GM18499 (cell line): Measurements from ENCODE around the gene IFITM2.
"Not testable (repeated sequence)": the region's sequence is repeated elsewhere in the genome, so short reads cannot be mapped to it uniquely, and the experiment has no call there.

Experiments used
- ATAC-seq: cut with Tn5 transposase; IDR thresholded peaks from one replicate; pipeline ENCODE4 v1.9.1; 2021; ENCODE audit warnings: moderate number of reproducible peaks; ENCODE audit not compliant: insufficient read depth, unreplicated experiment

IFITM2 gene

DNA sequence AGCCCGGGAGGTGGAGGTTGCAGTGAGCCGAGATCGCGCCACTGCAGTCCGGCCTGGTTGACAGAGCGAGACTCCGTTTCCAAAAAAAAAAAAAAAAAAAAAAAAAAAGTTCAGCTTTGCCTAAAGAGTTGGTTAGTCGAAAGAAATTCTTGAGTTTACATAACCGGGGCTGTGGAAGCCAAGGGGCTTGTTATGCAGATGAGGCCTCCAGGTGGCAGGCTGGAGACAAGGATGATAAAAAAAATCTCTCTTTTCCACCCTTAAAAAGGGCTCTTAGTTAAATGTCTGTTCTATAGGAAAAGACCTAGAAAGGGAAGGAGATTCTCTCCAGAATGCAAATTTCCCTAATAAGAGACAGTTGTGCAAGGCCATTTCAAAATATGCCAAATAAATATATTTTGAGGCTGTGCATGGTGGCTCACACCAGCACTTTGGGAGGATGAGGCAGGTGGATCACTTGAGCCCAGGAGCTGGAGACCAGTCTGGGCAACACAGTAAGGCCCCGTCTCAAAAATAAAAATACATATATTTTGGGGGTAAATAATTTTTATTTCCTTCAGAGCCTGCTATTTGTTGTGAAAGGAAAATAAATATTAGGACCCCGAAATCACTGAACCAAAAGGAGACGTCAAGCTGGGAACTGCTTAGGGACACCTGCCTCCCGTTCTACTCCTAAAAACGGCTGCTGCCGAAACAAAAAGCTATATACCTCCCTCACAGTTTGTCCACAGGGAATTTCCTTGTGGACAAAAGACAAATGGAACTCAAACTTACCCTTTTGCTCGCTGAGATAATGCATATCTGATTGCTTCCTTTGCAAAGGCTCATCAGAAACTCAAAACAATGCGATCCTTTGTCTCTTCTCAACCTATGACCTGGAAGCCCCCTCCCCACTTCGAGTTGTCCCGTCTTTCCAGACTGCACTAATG lies 2.4 kb upstream of the IFITM2 start:
- ATAC-seq = no peak

- ATAC-seq = no peak
Observed at GRCh38 chr11:305844-306211, 1.8 kb upstream of the IFITM2 start.

DNA sequence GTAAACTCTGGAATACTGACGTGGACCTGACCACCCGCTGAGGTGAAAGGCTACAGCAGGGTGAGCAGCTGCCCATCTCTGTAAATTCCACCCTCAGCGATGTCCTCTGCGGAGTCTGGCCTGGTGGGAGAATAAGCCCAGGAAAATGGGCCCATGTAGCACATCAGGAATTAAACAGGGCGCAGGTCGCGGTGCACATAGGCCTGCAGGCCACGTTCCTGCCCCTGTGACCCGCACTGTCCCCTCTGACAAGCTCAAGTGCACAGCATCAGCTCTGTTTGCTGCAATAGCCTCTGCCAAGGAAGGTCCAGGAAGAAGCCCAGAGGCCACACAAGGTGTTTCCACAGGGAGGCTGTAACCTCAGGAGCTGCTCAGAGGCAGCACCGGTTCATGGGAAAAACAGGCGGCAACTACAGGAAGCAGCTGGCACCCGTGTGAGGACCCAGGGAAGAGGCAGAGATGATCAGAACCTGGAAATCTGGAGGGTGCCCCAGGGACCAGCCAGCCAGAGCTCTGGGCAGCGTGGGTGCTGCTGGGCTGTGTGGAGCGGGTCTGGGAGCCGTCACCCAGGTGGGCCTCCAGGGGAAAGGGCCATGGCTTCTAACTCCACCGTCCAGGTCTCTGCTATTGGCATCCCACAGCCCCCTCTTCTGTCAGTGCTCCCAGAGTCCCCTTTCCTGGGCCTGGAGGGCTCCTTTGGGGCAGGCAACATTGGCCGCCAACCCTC lies 808 bp upstream of the IFITM2 start:
- ATAC-seq = no peak

DNA sequence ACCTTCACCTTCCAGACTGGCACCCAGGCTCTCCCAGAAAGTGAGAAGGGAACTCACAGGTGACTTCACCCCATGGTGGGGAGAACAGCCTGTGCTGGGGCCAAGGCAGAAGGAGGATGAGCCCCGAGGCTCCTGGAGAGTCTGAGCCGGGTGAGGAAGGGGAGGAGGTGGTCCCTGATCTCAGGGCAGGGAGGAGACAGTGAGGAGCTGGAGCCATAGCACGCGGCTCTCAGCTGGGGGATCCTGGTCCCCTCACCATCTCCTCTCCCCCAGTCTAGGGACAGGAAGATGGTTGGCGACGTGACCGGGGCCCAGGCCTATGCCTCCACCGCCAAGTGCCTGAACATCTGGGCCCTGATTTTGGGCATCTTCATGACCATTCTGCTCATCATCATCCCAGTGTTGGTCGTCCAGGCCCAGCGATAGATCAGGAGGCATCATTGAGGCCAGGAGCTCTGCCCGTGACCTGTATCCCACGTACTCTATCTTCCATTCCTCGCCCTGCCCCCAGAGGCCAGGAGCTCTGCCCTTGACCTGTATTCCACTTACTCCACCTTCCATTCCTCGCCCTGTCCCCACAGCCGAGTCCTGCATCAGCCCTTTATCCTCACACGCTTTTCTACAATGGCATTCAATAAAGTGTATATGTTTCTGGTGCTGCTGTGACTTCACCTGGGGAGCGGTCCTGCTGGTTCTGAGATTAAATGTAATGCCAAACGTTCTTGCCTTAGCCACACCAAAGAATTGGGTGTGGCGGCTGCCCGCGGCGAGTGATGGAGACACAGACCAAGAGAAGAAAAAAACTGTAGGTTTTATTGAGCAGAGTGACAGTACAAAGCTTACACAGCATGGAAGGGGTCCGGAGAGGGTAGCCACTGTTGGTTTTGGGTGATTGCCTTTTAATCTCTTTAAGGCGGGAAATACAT lies 1.4 kb downstream of the IFITM2 start:
- not testable (repeated sequence) for ATAC-seq

- ATAC-seq = not testable (repeated sequence)
Observed at GRCh38 chr11:309979-310572, 2.5 kb downstream of the IFITM2 start.

GRCh38 chr11:311013-311748 lies 3.6 kb downstream of the IFITM2 start:
- ATAC-seq = not testable (repeated sequence)

DNA sequence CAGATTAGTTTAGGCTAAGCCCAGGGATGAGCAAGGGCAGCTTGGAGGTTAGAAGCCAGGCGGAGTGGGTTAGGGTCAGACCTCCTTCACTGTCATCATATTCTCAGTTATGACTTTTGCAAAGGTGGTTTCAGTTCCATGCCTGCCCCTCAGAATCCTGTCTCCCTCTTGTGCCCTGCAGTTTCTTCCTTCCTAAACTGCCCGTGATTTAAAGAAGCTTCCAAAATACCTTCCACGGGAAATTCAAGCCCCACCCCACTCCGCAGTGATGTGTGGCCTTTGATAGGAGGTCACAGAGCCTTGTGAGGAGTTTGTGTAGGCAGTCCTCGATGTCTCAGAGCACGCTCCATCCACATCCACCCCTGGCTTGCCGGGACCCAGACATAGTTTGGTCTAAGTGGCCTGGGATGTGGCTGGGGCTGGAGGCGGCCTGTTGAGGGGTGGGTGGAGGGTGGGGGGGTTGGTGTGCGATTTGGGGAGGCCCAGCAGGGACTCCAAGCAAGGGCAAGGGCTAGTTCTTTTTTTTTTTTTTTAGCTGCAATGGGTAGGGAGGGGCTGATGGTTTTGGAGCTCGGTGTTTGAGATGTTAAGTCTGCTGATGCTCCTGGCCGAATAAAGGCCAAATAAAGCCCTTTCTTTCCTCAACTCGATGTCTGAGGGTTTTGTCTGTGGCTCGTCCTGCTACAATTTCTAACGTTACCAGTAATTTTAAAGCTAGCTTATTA lies 4.6 kb downstream of the IFITM2 start:
- ATAC-seq = no peak

DNA sequence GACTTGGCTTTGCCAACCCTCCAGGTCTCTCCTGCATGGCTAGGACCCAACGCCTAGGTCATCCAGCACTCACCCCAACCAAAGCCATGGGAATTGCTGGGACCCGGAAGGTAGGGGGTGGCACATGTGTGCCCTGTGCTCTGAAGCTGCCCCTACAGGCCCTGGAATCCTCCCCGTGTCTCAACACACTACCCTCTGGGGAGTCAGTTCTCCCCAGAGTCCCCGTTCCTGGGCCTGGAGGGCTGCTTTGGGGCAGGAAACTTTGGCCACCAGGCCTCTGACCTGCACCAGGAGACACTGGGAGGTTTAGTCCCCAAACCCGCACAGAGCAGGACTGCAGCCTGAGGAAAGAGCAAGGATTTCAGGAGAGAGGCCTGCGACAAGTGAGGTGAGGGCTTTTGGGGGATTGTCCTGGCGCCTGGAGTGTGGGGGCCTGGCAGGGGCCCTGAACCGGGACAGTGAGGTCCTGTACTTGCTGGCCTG lies 5.7 kb downstream of the IFITM2 start:
- no peak for ATAC-seq

DNA sequence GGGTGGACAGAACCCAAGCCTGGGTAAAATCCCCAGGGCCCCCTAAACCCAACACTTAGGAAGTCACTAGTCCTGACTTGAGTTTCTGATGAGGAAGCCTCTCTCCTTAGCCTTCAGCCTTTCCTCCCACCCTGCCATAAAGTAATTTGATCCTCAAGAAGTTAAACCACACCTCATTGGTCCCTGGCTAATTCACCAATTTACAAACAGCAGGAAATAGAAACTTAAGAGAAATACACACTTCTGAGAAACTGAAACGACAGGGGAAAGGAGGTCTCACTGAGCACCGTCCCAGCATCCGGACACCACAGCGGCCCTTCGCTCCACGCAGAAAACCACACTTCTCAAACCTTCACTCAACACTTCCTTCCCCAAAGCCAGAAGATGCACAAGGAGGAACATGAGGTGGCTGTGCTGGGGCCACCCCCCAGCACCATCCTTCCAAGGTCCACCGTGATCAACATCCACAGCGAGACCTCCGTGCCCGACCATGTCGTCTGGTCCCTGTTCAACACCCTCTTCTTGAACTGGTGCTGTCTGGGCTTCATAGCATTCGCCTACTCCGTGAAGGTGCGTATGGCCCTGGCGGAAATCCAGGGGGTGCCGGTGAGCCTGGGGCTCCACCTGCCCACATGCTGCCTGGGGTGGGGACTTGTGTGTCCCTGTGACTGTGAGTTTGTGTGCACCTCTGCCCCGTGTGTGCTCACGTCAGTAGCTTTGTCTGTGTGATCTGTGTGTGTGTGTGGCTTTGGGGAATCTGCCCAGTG lies 6.4 kb downstream of the IFITM2 start, which contains the start of gene IFITM1:
Gene IFITM1, plus strand, starts transcription at position 254 of the 767 bp plus-strand sequence. Its CDS starts 131 bp downstream, at position 385.
- no peak for ATAC-seq

DNA sequence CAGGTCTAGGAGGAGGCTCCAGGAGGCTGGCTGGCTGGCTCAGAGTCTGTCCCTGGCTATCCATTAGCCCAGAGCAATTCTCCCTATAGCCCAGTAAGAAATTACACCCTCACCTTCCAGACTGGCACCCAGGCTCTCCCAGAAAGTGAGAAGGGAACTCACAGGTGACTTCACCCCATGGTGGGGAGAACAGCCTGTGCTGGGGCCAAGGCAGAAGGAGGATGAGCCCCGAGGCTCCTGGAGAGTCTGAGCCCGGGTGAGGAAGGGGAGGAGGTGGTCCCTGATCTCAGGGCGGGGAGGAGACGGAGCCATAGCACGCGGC lies 6.9 kb downstream of the IFITM2 start:
- not testable (repeated sequence) for ATAC-seq

DNA sequence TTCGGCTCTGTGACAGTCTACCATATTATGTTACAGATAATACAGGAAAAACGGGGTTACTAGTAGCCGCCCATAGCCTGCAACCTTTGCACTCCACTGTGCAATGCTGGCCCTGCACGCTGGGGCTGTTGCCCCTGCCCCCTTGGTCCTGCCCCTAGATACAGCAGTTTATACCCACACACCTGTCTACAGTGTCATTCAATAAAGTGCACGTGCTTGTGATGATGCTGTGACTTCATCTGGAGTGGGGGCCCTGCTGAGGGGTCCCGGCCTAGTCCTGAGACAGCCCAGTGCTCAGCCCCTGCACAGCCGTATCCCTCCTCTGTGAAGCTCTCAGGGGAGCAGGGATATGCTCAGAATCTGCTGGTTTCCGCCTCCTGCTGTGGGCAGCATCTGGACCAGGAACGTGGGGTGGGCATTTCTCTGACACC lies 7.5 kb downstream of the IFITM2 start:
- no peak for ATAC-seq

- ATAC-seq = no peak
Observed at GRCh38 chr11:315516-315994, 7.9 kb downstream of the IFITM2 start.

- no peak for ATAC-seq
Observed at GRCh38 chr11:316031-316701, 8.6 kb downstream of the IFITM2 start.

GRCh38 chr11:316891-317301 lies 9.3 kb downstream of the IFITM2 start:
- no peak for ATAC-seq

DNA sequence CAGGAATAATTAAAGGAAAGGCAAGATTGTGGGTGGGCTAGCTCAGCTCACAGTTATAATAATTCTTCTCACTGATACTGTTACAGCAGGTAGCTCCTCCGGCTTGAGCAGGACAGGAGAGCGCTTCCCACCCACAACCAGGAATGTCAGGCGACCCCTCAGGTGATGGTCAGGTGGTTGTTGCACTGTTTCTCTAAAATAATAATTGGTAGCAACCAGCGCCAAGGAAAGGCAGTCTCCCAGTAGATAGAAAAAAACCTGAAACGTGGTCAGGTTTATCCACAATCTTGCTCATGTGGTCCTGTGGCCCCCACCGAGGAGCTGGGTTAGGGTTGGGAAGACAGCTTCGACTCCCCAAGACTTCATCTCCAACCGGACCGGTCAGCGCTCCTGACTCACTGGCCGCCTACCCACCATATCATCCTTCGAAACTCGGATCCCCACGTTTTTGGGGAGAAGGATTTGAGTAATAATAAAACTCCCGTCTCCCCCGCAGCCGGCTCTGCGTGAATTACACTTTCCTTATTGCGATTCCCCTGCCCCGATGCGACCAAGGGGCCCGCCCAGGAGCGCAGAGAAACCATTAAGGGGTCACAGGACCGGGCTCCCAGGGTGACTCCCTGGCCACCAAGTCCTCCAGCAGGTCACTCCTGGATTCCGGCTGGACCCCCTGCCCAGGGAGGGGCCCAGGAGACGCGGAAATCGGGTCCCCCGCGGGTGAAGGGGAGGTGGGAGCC lies 10.2 kb downstream of the IFITM2 start:
- not testable (repeated sequence) for ATAC-seq

DNA sequence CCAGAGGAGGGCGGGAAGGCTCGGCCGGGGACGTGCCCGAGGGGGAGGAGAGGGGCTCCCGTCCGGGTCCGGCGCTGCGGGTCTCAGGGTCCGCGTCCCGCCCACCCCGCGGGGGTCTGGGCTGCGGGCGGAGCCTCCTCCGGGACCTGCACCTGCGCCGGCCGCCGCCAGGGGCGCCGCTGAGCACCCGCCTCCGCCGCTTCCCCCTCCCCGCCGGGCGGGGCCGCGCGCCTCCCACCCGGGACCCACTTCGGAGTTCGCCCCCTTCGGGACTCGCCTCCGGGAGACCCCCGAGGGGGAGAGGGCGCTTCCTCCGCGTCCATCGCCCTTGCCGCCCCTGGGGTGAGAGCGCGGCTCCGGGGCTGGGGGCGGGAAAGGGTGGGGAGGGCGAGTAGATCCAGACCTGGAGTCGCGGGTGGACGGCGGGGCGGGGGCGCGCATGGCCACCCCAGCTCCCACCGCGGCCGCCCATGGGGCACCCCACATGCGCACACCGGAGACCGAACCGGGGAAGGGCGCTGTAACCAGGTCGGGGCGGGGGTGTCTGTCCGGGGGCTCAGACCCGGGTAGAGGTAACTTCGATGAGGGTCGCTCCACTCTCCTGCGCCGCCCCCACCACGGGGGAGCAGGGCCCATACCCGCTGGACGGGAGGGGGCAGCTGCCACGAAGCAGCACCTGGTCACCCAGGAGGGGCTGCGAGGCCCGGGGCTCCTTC lies 10.9 kb downstream of the IFITM2 start:
- ATAC-seq = not testable (repeated sequence)
